Esophagus muscularis mucosa (tissue), 3 donors: Measurements from ENCODE around the gene PRKCG.

ENCODE experiments used
- POLR2AphosphoS5 ChIP-seq, 2 donors: sonication (generic); formaldehyde crosslinking; IDR thresholded peaks; one replicate each; pipeline ENCODE4 v1.6.1; 2017; ENCODE audit warnings: antibody characterized with exemption in 2 of 2
- TF ChIP-seq, protein P1 (sequence below), 3 experiments: fragments of 200-600 bp in 2 of 3; fragments of 450-650 bp in 1 of 3; sonication (generic) in 2 of 3; IDR thresholded peaks; one replicate each; pipeline ENCODE4 v1.5.1; 2017 to 2019; ENCODE audit warnings: antibody characterized with exemption in 3 of 3, mild to moderate bottlenecking in 2 of 3, moderate library complexity in 1 of 3

DNA sequence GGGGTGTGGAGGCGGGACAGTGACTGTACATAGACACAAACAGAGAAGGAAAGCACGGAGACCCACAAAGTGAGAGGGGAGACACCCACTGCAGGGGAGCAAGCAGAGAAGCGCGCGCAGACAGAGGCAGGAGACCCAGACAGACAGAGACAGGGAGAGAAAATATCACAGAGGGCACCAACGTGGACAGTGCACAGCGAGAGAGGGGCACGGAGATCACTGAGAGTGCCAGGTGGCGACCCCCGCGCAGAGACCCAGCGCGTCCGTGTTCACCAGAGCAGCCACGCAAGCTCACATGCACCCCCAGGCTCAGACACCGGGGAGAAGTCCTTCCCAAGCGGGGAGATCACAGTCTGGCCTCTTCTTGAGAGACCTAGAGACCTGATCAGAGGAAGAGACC, 25.7 kb downstream of the PRKCG start:
- TF ChIP-seq POLR2AphosphoS5 (IDR thresholded peaks at IDR 0.05) = no peak
- TF ChIP-seq, protein P1, sequence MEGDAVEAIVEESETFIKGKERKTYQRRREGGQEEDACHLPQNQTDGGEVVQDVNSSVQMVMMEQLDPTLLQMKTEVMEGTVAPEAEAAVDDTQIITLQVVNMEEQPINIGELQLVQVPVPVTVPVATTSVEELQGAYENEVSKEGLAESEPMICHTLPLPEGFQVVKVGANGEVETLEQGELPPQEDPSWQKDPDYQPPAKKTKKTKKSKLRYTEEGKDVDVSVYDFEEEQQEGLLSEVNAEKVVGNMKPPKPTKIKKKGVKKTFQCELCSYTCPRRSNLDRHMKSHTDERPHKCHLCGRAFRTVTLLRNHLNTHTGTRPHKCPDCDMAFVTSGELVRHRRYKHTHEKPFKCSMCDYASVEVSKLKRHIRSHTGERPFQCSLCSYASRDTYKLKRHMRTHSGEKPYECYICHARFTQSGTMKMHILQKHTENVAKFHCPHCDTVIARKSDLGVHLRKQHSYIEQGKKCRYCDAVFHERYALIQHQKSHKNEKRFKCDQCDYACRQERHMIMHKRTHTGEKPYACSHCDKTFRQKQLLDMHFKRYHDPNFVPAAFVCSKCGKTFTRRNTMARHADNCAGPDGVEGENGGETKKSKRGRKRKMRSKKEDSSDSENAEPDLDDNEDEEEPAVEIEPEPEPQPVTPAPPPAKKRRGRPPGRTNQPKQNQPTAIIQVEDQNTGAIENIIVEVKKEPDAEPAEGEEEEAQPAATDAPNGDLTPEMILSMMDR (IDR thresholded peaks at IDR 0.05) = no peak
